CD4-positive, CD25-positive, alpha-beta regulatory T cell (primary cell): Measurements from ENCODE around the gene SLC41A3. TPM values are rescaled to one million over a fixed set of nuclear protein-coding genes. Genes with fewer than 3 reads are reported as not detected.

Experiments used
- ATAC-seq, 2 donors: fragments of 150-1000 bp; cut with Tn5 transposase; one replicate each; pipeline ENCODE4 v1.10.0; 2021; ENCODE audit warnings: low read depth in 2 of 2, moderate number of reproducible peaks in 2 of 2, moderate library complexity in 1 of 2
- DNase-seq, 3 donors: peaks; one replicate each; pipeline versions ENCODE4 v3.0.0 to v3.0.0-alpha.2; 2012 to 2022; ENCODE audit warnings: mixed read lengths in 1 of 3
- H3K27ac ChIP-seq: one replicate; pipeline ENCODE4 v1.7.0; 2013; ENCODE audit warnings: mild to moderate bottlenecking, low read length; ENCODE audit not compliant: insufficient read depth, poor library complexity, severe bottlenecking
- H3K27me3 ChIP-seq: one replicate; pipeline ENCODE4 v1.7.0; 2013; ENCODE audit warnings: low read length; ENCODE audit not compliant: control insufficient read depth, insufficient read depth
- H3K36me3 ChIP-seq: one replicate; pipeline ENCODE4 v1.7.0; 2013; ENCODE audit warnings: mild to moderate bottlenecking, low read length, moderate library complexity; ENCODE audit not compliant: control insufficient read depth, insufficient read depth
- H3K4me1 ChIP-seq: 2 replicates; pipeline ENCODE4 v1.7.0; 2013; ENCODE audit warnings: mild to moderate bottlenecking, low read length; ENCODE audit not compliant: insufficient read depth, control insufficient read depth, poor library complexity, severe bottlenecking
- H3K4me3 ChIP-seq: one replicate; pipeline ENCODE4 v1.7.0; 2013; ENCODE audit warnings: low read depth, mild to moderate bottlenecking, low read length, moderate library complexity
- H3K9me3 ChIP-seq, 2 experiments: 1 replicate in 1 of 2; 2 replicates in 1 of 2; pipeline ENCODE4 v1.7.0; 2013; ENCODE audit warnings: low read length in 2 of 2, mild to moderate bottlenecking in 1 of 2, moderate library complexity in 1 of 2; ENCODE audit not compliant: control insufficient read depth in 2 of 2
- H3K27ac Mint-ChIP-seq, 3 donors: one replicate each; pipeline ENCODE4 v1.8.0; 2020 to 2022; ENCODE audit warnings: mild to moderate bottlenecking in 3 of 3, mixed read lengths in 3 of 3, moderate library complexity in 2 of 3
- H3K27me3 Mint-ChIP-seq: one replicate; pipeline ENCODE4 v1.8.0; 2022; ENCODE audit warnings: mild to moderate bottlenecking, mixed read lengths
- H3K36me3 Mint-ChIP-seq: one replicate; pipeline ENCODE4 v1.8.0; 2020; ENCODE audit warnings: mixed read lengths
- H3K4me1 Mint-ChIP-seq, 4 donors: one replicate each; pipeline ENCODE4 v1.8.0; 2020 to 2022; ENCODE audit warnings: mixed read lengths in 4 of 4, mild to moderate bottlenecking in 1 of 4
- H3K4me3 Mint-ChIP-seq, 4 donors: one replicate each; pipeline ENCODE4 v1.8.0; 2020 to 2022; ENCODE audit warnings: mild to moderate bottlenecking in 4 of 4, mixed read lengths in 4 of 4, moderate library complexity in 3 of 4
- H3K9me3 Mint-ChIP-seq, 7 donors: one replicate each; pipeline ENCODE4 v1.8.0; 2020 to 2022; ENCODE audit warnings: mixed read lengths in 7 of 7, mild to moderate bottlenecking in 3 of 7, moderate library complexity in 2 of 7
- polyA plus RNA-seq, 4 donors: library from polyadenylated mRNA; unstranded; fragments of 300-500 nt; fragmentation: Illumina TruSeq; gene quantifications; one replicate each; pipeline ENCODE4 v1.2.3, GENCODE V29; 2021
- total RNA-seq: library from RNA; stranded (reverse); gene quantifications from one replicate; pipeline ENCODE4 v1.2.3, GENCODE V29; 2022

SLC41A3 gene
- total and polyA plus RNA-seq, 5 donors from 2014 or later, result 31.2 to 51.3 (median 40.3) TPM

DNA sequence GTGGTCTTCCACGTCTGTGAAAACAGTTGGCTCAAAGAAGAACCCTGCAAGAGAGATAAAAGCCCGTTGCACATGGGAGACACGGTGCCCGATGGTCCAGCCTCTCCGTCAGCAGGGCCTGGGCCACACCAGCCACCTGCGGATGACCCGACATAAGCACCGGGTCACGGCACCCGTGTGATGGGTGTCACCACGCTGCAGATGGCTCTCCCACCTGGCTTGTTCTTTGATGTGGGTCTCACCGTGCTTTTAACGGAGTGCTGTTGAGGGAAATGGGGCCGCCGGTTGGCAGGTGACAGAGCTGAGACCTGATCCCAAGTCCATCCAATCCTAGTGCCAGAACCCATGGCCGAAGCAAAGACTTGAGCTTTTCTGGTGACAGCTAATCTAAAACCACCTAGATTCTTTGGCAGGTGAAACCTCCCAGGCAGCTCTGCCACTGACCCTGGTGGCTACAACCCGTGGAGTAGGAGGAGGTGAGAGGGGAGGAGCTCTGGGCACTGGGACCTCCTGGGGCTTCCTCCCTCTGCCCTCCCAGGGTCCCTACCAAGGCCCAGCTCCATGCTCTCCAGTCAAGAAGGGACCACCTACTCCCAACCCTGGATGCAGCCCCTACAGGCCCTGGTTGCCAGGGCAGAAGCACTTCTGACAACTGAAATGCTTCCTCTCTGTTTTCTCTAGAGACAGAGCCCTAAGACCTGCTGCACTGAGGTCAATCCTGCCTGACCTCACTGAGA, 23.4 kb upstream of the SLC41A3 start:
- Mint-ChIP-seq H3K27me3 (no peaks in the 10 kb centered on the region), H3K36me3 (no peaks in the 10 kb centered on the region), H3K4me1 (no peaks in the 10 kb centered on the region), H3K9me3 (no peaks in the 10 kb centered on the region), H3K4me3 (no peak overlapping the region), H3K27ac (no peak overlapping the region)
- no peaks in the 10 kb centered on the region for H3K36me3 ChIP-seq
- no peak for DNase-seq
- ATAC-seq, result no peak
- H3K4me1 ChIP-seq, result no peaks in the 10 kb centered on the region
- H3K4me3 ChIP-seq, result no peak overlapping the region
- no peaks in the 10 kb centered on the region for H3K27me3 ChIP-seq
- no peaks in the 10 kb centered on the region for H3K9me3 ChIP-seq
- no peak overlapping the region for H3K27ac ChIP-seq

DNA sequence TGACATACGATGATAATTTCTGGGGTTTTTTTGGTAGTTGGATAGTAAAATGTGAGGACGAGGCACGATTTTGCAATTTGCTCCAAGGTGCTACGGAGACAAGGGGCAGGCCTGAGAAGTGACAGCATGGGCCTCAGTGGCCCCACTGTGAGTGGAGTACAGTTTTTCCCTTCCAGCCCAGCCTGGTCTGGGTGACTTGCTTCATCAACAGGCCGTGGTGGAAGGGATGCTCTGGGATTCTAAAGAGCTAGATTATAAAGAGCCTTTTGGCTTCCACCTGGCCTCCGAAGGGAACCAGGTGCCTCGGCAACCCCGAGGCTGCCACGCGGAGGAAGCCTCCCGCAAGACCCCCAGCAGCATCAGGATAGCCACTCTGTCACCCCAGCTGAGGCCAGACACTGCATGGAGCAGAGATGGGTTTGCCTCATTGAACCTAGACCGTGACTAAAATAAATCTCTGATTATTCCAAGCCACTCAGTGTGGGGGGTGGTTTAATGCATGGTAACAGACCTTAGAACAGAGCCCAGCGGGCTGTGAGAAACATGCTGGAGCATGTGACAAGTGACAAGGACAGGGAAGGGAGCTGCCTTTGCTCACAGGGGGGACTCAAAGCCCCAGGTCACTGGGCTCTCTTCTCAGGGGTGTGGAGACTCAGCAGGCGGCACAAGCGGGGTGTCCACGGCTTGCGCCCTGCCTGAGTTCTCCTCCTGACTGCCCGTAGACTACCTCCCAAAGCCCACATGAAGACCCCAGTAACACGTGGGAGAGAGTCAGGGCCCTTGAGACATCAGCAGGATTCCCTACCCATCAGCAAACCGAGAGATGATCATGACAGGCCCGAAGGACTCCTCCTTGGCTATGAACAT, 22.6 kb upstream of the SLC41A3 start:
- no peak for ATAC-seq
- DNase-seq, result no peak

DNA sequence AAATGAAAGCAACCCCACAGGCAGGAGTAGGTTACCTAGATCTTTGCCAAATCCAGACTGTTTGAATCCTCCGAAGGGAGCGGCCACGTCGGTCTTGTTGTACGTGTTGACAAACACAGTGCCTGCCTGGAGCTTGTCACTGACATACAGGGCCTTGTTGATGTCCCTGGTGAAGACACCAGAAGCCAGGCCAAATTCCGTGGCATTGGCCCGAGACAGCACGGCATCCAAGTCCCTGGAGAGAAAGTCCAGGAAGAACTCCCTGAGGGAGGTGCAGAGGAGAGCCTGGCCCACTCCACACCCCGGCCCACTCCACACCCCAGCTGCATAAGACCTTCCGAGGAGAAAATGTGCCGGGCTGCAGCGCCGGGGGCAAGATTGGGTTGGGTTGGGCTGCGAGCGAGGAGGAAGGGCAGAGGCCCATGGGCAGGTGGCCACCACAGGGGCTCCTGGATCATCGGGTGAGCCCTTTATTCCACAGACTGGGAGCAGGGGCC, 21.8 kb upstream of the SLC41A3 start:
- Histone ChIP-seq H3K36me3 (no peaks in the 10 kb centered on the region), H3K27me3 (no peaks in the 10 kb centered on the region), H3K4me1 (no peaks in the 10 kb centered on the region), H3K9me3 (no peaks in the 10 kb centered on the region), H3K4me3 (no peak overlapping the region), H3K27ac (no peak overlapping the region)
- DNase-seq (no peak), ATAC-seq (no peak)
- Mint-ChIP-seq H3K4me1 (no peaks in the 10 kb centered on the region), H3K27ac (no peak overlapping the region), H3K4me3 (no peak overlapping the region), H3K9me3 (peaks cover 0 to 2% (median 0%) of the 10 kb centered on the region in 7 donors), H3K36me3 (no peaks in the 10 kb centered on the region), H3K27me3 (no peaks in the 10 kb centered on the region)

More for the DNA sequence above, 22.6 kb upstream of the SLC41A3 start:
- Histone ChIP-seq H3K36me3 (no peaks in the 10 kb centered on the region), H3K4me1 (no peaks in the 10 kb centered on the region), H3K27ac (no peak overlapping the region), H3K27me3 (no peaks in the 10 kb centered on the region), H3K9me3 (no peaks in the 10 kb centered on the region), H3K4me3 (no peak overlapping the region)
- Mint-ChIP-seq H3K36me3 (no peaks in the 10 kb centered on the region), H3K27ac (no peak overlapping the region), H3K27me3 (no peaks in the 10 kb centered on the region), H3K9me3 (peaks cover 0 to 2% (median 0%) of the 10 kb centered on the region in 7 donors), H3K4me3 (no peak overlapping the region), H3K4me1 (no peaks in the 10 kb centered on the region)

DNA sequence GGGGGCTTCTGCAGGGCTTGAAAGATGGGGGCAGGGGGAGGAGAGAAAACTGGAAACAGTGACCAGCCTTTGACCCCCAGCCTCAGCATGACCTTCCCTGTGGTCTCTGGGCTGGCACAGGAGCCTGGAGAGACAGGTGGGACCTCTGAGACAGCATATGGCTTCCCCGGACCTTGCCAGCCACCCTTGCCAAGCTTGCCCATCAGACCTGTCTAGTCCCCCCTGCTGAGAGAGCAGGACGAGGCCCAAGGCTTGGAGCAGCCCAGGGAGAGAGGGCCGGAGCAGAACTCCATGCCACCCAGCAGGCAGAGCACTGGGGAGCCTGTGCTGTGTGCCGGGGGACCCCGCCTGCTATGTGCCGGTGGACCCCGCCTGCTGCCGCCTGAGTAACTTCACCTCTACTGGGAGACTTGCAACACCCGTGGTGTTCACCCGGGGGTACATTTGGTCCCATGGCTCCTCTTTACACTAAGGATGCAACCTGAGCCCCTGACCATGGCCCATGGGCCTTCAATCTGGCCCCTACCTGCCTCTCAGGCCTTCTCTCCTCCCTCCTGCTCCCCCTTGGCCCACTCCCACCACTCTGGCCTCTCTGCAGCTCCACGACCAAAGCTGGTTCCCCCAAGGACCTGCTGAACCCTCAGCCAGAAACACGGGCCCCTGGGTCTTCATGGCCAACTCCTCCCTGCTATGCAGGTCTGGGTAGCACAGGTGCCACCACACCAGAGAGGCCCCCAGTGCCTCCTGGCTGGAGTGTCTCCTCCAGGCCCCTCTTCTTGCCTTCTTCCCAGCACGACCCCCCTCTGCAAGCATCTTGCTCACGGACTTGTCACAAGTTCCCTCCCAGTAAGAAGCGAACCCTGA, 21.1 kb upstream of the SLC41A3 start:
- DNase-seq, result no peak
- Histone ChIP-seq H3K27ac (no peak overlapping the region), H3K4me1 (no peaks in the 10 kb centered on the region), H3K36me3 (no peaks in the 10 kb centered on the region), H3K4me3 (no peak overlapping the region), H3K9me3 (no peaks in the 10 kb centered on the region), H3K27me3 (no peaks in the 10 kb centered on the region)
- ATAC-seq, result no peak
- Mint-ChIP-seq H3K27ac (no peak overlapping the region), H3K9me3 (peaks cover 0 to 4% (median 0%) of the 10 kb centered on the region in 7 donors), H3K27me3 (no peaks in the 10 kb centered on the region), H3K4me1 (peaks cover 0 to 4% (median 0%) of the 10 kb centered on the region in 4 donors), H3K4me3 (no peak overlapping the region), H3K36me3 (no peaks in the 10 kb centered on the region)

DNA sequence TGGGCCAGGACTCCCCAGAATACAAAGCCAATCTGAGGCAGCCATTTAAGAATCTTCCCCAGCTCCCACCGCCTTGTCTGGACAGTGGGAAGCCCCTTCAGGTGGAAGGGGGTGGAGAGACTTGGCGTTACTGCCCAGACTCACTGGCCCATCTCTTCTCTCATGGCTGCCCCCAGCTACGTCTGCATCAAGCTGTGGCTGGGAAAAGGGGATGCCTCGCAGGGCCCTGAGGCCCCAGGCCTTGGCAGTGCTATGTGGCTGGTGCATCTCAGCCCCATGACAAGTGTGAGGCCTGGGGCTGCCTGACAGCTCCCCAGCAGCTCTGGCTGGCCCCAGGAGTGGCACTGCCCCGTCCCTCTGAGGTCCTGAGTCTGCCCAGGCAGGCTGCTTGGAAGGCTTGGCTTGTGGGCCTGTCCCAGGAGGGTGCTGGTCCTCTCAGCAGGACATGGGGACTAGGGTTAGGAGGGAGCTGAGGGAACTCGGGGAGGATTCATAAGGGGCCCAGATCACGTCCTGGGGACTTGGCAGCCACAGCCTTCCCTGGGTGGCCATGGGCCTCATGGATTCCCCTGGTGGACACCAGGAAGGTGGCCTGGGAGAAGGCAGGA, 20.2 kb upstream of the SLC41A3 start:
- Mint-ChIP-seq H3K27ac (no peak overlapping the region), H3K36me3 (no peaks in the 10 kb centered on the region), H3K4me3 (no peak overlapping the region), H3K9me3 (peaks cover 0 to 4% (median 0%) of the 10 kb centered on the region in 7 donors), H3K4me1 (peaks cover 0 to 4% (median 0%) of the 10 kb centered on the region in 4 donors), H3K27me3 (no peaks in the 10 kb centered on the region)
- no peak for DNase-seq
- Histone ChIP-seq H3K27me3 (no peaks in the 10 kb centered on the region), H3K27ac (no peak overlapping the region), H3K4me3 (no peak overlapping the region), H3K9me3 (no peaks in the 10 kb centered on the region), H3K36me3 (no peaks in the 10 kb centered on the region), H3K4me1 (no peaks in the 10 kb centered on the region)
- no peak for ATAC-seq

DNA sequence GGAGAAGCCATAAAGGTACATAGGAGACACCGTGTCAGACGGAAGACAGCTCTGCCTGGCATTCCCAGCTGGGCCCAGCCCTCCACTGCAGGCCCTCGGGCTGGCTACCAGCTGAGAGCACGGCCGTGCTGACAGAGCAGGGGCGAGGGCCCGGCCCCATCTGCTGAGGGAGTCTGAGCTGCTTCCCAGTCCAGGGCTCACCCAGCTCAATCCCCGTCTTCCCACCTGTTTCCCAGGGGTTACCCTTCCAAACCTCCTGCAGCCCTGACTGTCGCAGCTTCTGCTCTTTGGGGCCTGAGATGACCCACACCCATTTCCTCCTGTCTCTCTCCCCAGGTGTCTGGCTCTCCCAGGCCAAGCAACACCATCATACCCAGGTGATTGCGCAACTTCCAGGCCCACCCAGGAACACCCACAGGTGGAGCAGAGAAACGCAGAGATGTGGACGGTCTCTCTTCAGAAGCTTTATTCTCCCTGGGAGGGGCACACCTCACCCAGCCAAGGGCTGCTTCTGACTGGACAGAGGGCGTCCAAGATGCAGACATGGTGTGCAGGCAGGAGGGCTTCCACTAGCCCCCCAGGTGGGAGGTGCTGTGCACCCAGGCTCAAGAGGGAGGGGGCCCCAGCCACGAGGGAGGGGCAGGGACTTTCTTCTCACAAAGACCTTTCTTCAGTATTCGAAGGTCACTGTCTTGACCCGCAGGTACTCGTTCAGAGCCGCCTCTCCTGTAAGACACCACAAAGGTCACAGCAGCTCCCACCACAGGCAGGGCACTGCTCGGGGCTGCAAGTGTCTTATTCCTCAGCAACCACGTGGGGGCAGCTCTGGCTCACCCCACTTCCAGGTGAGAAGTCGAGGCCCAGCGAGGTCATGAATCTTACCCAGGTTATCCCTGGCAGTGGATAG, 19.4 kb upstream of the SLC41A3 start:
- H3K27me3 Mint-ChIP-seq, result no peaks in the 10 kb centered on the region
- Histone ChIP-seq H3K4me3 (no peak overlapping the region), H3K27ac (no peak overlapping the region), H3K27me3 (no peaks in the 10 kb centered on the region), H3K9me3 (no peaks in the 10 kb centered on the region), H3K36me3 (no peaks in the 10 kb centered on the region), H3K4me1 (no peaks in the 10 kb centered on the region)
- H3K4me3 Mint-ChIP-seq, result no peak overlapping the region
- peaks cover 0 to 4% (median 0%) of the 10 kb centered on the region in 7 donors for H3K9me3 Mint-ChIP-seq
- H3K36me3 Mint-ChIP-seq, result no peaks in the 10 kb centered on the region
- peaks cover 0 to 4% (median 0%) of the 10 kb centered on the region in 4 donors for H3K4me1 Mint-ChIP-seq
- H3K27ac Mint-ChIP-seq, result no peak overlapping the region
- DNase-seq (no peak), ATAC-seq (no peak)
